Measurements from ENCODE around the gene MAN1C1. TPM values are rescaled to one million over a fixed set of nuclear protein-coding genes. Genes with fewer than 3 reads are reported as not detected.

MAN1C1 gene
- total RNA-seq, 1 experiment from 2014 or later, result 1.5 TPM

GRCh38 chr1:25653558-25653957 lies 37.0 kb downstream of the MAN1C1 start:
- BruUV-seq (replicated peaks), result no TSS peak

GRCh38 chr1:25654109-25654660 lies 37.6 kb downstream of the MAN1C1 start:
- no TSS peak for BruUV-seq (replicated peaks)
- Histone ChIP-seq H3K27me3 (ENCODE audit: control insufficient read depth, insufficient read depth, low read length) (no peaks in the 10 kb centered on the region), H3K27ac (ENCODE audit: low read length) (no peak overlapping the region), H3K4me3 (ENCODE audit: low read depth in 2 of 2, low read length in 2 of 2) (no peak overlapping the region), H3K4me1 (ENCODE audit: control insufficient read depth, insufficient read depth, low read length) (no peaks in the 10 kb centered on the region), H3K36me3 (ENCODE audit: control insufficient read depth, insufficient read depth, low read length) (no peaks in the 10 kb centered on the region), H3K9me3 (ENCODE audit: control insufficient read depth, insufficient read depth, low read depth, low read length) (no peaks in the 10 kb centered on the region)
- DNase-seq (ENCODE audit: low read depth, low spot score) (no peak), ATAC-seq (no peak)
- ChIA-PET CTCF (no interaction called here), POLR2A (interaction anchor here (0.6 kb wide), 1 partner anchor 29 kb away, joined by 3 read pairs; no protein-coding TSS in a partner anchor)
- in situ Hi-C loops (cut with HindIII; ENCODE audit: low pct_unique_long_range_greater_than_20kb, low sequenced_read_pairs), result no loop called here
- no peak for TF ChIP-seq SIN3A (IDR thresholded peaks at IDR 0.05; ENCODE audit: borderline replicate concordance, insufficient read depth, low read depth, low read length)
- TF ChIP-seq, protein P1, sequence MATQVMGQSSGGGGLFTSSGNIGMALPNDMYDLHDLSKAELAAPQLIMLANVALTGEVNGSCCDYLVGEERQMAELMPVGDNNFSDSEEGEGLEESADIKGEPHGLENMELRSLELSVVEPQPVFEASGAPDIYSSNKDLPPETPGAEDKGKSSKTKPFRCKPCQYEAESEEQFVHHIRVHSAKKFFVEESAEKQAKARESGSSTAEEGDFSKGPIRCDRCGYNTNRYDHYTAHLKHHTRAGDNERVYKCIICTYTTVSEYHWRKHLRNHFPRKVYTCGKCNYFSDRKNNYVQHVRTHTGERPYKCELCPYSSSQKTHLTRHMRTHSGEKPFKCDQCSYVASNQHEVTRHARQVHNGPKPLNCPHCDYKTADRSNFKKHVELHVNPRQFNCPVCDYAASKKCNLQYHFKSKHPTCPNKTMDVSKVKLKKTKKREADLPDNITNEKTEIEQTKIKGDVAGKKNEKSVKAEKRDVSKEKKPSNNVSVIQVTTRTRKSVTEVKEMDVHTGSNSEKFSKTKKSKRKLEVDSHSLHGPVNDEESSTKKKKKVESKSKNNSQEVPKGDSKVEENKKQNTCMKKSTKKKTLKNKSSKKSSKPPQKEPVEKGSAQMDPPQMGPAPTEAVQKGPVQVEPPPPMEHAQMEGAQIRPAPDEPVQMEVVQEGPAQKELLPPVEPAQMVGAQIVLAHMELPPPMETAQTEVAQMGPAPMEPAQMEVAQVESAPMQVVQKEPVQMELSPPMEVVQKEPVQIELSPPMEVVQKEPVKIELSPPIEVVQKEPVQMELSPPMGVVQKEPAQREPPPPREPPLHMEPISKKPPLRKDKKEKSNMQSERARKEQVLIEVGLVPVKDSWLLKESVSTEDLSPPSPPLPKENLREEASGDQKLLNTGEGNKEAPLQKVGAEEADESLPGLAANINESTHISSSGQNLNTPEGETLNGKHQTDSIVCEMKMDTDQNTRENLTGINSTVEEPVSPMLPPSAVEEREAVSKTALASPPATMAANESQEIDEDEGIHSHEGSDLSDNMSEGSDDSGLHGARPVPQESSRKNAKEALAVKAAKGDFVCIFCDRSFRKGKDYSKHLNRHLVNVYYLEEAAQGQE (IDR thresholded peaks at IDR 0.05; ENCODE audit: insufficient read depth in 1 of 2, low read depth in 2 of 2, low read length in 1 of 2), result no peak
- no peak for TF ChIP-seq POLR2AphosphoS5 (IDR thresholded peaks at IDR 0.05; ENCODE audit: low read depth, low read length)
- TF ChIP-seq, protein P2, sequence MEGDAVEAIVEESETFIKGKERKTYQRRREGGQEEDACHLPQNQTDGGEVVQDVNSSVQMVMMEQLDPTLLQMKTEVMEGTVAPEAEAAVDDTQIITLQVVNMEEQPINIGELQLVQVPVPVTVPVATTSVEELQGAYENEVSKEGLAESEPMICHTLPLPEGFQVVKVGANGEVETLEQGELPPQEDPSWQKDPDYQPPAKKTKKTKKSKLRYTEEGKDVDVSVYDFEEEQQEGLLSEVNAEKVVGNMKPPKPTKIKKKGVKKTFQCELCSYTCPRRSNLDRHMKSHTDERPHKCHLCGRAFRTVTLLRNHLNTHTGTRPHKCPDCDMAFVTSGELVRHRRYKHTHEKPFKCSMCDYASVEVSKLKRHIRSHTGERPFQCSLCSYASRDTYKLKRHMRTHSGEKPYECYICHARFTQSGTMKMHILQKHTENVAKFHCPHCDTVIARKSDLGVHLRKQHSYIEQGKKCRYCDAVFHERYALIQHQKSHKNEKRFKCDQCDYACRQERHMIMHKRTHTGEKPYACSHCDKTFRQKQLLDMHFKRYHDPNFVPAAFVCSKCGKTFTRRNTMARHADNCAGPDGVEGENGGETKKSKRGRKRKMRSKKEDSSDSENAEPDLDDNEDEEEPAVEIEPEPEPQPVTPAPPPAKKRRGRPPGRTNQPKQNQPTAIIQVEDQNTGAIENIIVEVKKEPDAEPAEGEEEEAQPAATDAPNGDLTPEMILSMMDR (IDR thresholded peaks at IDR 0.05), result no peak
- intact Hi-C loops (cut with micrococcal nuclease; ENCODE audit: unreplicated experiment), result no loop called here

More at GRCh38 chr1:25653558-25653957, 37.0 kb downstream of the MAN1C1 start:
- Histone ChIP-seq H3K27ac (ENCODE audit: low read length) (no peak overlapping the region), H3K4me3 (ENCODE audit: low read depth in 2 of 2, low read length in 2 of 2) (no peak overlapping the region), H3K27me3 (ENCODE audit: control insufficient read depth, insufficient read depth, low read length) (no peaks in the 10 kb centered on the region; the same call in 1 of the 2 replicates), H3K4me1 (ENCODE audit: control insufficient read depth, insufficient read depth, low read length) (no peaks in the 10 kb centered on the region), H3K36me3 (ENCODE audit: control insufficient read depth, insufficient read depth, low read length) (no peaks in the 10 kb centered on the region), H3K9me3 (ENCODE audit: control insufficient read depth, insufficient read depth, low read depth, low read length) (no peaks in the 10 kb centered on the region)
- ATAC-seq, result no peak
- intact Hi-C loops (cut with micrococcal nuclease; ENCODE audit: unreplicated experiment), result no loop called here
- POLR2A ChIA-PET, result no interaction called here
- in situ Hi-C loops (cut with HindIII; ENCODE audit: low pct_unique_long_range_greater_than_20kb, low sequenced_read_pairs), result no loop called here
- CTCF ChIA-PET, result no interaction called here
- no peak for TF ChIP-seq TCF7L2 (IDR thresholded peaks at IDR 0.05; ENCODE audit: low read depth, low read length)
- TF ChIP-seq, protein P2 (IDR thresholded peaks at IDR 0.05), result no peak
- TF ChIP-seq SIN3A (IDR thresholded peaks at IDR 0.05; ENCODE audit: borderline replicate concordance, insufficient read depth, low read depth, low read length), result no peak
- TF ChIP-seq, protein P1 (IDR thresholded peaks at IDR 0.05; ENCODE audit: insufficient read depth in 1 of 2, low read depth in 2 of 2, low read length in 1 of 2), result no peak
- TF ChIP-seq POLR2AphosphoS5 (IDR thresholded peaks at IDR 0.05; ENCODE audit: low read depth, low read length), result no peak
- no peak for DNase-seq (ENCODE audit: low read depth, low spot score)
